HG03095 (cell line): ENCODE measurements around the gene ADK.
"Not testable (repeated sequence)": the region's sequence is repeated elsewhere in the genome, so short reads cannot be mapped to it uniquely, and the experiment has no call there.

Experiments
- ATAC-seq: cut with Tn5 transposase; IDR thresholded peaks from one replicate; pipeline ENCODE4 v1.9.1; 2021; ENCODE audit warnings: moderate library complexity; ENCODE audit not compliant: unreplicated experiment

ADK gene

DNA sequence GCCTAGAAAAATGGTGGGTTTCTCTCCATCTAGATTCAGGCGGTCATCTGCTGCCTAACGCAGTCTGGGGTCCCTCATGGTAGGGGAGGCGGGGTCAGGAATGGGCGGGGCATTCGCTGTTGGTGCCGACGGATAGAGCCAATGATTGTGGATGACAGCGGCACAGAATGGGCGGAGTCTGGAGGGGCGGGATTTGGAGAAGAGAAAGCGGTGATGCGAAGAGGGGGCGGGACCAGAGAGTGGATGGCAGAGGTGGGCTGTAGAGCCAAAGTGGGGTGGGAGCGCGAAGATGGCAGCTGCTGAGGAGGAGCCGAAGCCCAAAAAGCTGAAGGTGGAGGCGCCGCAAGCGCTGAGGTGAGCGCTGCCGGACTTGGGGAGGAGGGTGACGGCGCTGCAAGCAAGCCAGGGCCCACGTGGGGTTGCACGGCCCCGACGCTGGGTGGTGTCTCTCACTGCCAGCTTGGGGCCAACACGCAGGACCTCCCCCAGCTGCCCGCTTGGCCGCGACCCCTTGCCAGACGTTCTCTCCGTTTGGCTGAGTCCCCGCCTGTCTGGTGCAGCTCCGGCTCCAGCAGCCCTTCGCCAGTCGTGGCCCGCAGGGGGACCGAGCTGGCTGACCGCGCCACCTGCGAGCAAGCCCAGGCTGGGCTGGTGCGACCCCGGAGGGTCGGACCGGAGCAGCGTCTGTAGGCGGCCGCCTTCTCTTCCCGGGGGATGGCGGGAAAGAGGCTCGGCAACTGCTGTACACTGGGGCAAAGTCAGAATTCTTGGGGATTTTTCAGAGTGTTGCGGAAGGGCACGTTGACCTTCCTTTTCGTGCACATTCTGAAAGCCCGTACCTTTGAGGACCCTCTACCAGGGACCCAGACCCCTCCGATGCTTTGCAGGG, at the start of gene ADK:
Gene ADK, plus strand, starts transcription at position 232 of the 889 bp plus-strand sequence. Its CDS starts 58 bp downstream, at position 290.
- peak; percentile 74 for ATAC-seq

DNA sequence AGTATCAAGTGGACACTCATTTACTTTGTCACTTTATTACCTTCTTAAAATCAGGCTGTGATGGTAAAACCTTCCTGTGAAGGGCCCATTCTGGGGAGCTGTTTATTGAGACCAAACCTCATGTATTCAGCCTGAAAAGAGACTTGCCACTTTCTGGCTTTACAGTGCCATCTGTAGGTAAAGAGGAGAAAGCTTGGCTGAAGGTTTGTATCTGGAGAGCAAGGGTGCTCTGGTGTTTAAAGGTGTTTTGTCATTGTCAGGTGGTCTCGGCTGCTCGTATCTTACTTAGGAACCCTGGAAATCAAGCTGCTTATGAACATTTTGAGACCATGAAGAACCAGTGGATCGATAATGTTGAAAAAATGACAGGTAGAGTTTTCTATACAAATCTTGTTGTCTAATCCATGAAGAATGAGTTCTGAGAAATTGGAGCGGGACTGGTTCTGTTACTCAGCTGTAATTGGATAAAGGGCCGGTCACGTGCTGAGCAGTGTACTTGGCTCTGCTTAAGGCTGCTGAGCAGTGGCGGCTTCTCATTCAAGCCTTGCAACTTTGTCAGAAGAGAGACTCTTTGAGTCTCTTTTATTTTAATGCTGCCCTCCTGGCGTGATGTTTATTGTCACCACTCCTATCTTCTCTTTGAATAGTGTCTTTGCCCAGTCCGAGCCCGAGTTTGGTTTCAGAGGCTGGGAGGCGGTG, 47.3 kb upstream of the ADK start:
- ATAC-seq = no peak

DNA sequence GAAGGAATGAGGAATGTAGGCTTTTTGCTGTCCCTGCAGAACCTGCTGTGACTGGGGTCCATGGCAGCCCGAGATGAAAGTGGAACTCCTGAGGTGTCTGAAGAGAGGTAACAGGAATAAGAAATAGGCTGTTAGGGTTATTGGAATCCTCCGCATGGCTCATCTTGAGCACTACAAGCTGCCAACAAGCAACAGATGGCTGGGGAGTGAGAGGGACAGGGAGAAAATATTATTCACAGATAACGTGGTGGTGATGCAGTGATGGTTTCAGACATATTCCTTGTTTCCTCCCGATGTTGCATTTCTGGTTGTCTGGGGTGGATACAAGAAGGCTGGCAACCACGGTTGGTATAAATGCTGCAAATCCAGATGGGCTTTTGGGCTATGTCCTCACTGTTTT, 46.5 kb upstream of the ADK start:
- ATAC-seq = no peak

DNA sequence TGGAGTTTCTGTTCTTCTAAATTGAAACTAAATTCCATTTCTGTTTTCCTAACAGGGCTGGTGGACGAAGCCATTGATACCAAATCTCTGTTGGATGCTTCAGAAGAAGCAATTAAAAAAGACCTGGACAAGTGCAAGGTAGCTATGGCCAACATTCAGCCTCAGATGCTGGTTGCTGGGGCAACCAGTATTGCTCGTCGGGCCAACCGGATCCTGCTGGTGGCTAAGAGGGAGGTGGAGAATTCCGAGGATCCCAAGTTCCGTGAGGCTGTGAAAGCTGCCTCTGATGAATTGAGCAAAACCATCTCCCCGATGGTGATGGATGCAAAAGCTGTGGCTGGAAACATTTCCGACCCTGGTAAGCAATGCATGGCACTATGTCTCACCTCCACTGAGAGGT, 46.0 kb upstream of the ADK start:
- no peak for ATAC-seq

DNA sequence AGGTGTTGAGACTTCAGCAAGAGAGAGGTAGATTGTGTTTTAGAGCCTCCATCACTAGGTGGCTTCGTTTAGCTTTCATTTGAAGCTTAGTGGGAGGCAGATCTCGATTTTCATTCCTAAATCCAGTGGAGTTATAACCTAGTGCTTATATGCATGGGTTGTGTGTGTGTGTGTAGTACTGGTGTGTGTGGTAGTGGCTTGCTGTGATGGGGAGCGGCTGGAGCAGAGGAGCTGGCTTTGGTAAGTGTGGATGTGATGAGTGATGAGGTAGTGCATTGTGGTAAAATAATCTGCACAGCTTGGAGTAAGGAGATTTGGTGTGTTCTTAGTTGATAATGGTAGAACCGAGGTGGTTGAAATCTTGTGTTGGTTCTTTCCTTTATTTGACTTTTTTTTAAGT, 43.6 kb upstream of the ADK start:
- no peak for ATAC-seq

DNA sequence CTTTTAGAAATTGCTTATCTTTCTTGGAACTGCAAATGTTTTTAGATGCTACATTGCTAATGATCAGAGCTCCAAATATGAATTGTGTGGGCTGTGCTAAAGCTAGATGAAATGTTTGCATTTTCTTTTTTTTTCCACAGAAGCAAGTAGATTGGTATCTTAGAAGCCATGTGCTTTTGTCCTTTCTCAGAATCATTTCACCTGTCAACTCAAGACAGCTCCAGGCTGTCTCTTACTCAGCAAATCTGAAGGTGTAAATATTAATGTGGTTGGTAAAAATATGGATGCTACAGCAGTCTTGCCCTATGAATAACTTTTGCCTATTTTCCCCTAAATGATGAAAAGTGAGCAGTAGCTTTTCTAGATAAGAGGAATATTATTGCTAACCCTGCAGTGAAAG, 41.6 kb upstream of the ADK start:
- ATAC-seq = no peak

DNA sequence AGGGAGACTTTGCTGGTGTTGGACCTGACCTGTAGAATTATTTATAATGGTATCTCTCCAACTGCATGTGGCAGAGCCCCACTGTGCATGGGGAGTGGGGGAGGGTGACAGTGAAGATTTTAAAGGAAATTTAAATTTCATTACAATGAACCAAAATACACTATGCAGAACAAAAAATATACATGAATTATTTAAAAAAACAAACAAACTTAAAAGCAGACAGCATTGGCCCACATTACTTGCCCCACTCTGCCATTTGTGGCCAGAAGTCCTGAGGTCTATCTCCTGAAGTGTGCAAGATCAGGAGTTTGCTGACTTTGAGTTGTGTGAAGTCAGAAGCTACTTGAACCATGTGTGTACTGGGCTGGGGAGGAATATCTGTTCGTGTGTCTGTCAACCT, 40.9 kb upstream of the ADK start:
- ATAC-seq = no peak

DNA sequence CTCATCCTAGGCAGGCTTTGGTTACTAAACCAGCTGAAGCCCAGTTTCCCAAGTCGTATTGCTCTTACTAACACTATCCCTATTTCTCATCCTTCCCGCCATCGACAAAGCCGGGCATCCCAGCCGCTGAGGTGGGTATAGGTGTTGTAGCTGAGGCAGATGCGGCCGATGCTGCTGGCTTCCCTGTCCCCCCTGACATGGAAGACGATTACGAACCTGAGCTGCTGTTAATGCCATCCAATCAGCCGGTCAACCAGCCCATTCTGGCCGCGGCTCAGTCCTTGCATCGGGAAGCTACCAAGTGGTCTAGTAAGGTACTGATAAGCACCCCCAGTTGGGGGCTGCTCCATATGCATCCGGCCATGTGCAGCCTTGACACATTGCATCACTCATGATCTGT, 39.2 kb upstream of the ADK start:
- no peak for ATAC-seq

DNA sequence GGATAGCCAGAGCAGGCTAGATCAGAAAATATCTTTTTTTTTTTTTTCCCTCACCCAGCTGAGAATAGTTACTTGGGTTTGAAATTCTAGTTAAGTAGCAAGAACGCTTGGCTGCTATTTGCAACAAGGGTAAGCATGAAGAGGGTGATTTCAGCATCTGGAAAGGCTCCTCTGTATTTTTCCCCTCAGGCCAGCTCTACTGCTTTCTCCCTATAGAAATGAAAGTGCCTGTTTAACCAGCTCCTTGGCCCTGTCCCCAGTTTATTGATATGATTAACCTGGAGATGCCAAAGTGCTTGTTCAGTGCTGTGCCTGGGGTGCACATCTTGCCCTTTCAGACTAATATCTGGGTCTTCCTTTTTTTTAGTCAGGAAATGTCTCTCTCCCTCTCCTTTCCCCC, 37.5 kb upstream of the ADK start:
- ATAC-seq = no peak

DNA sequence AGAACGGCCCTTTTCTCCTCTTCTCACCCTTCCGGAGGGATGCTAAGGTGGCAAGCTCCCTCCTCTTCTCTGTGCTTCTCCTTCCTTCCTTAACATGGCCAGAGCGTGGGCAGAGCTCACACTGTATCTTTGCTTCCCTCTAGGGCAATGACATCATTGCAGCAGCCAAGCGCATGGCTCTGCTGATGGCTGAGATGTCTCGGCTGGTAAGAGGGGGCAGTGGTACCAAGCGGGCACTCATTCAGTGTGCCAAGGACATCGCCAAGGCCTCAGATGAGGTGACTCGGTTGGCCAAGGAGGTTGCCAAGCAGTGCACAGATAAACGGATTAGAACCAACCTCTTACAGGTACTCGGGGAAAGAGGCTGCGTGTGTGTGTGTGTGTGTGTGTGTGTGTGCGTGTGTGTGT, 37.0 kb upstream of the ADK start:
- ATAC-seq = no peak

DNA sequence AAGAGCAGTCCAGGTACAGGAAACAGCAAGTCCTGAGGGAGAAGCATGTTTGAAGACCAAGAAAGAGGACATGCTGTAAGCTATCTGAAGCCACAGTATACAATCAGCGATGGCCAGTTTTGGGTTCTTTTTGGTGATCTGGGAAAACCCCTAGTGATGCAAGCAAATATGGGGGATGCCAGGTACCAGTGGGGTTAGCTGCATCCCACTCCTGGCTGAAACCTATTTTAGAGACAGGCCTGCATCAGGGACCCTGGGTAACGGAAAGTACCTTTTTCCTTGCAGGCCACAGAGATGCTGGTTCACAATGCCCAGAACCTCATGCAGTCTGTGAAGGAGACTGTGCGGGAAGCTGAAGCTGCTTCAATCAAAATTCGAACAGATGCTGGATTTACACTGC, 33.3 kb upstream of the ADK start:
- ATAC-seq = no peak

DNA sequence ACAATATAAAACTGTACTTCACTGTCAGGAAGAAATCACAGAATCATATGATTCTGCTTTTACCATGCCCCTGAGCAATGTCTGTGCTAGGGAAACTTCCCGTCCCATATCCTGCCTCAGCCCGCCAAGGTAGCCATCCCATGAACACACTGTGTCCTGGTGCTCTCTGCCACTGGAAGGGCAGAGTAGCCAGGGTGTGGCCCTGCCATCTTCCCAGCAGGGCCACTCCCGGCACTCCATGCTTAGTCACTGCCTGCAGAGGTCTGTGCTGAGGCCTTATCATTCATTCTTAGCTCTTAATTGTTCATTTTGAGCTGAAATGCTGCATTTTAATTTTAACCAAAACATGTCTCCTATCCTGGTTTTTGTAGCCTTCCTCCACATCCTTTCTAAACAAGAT, 32.2 kb upstream of the ADK start:
- no peak for ATAC-seq

DNA sequence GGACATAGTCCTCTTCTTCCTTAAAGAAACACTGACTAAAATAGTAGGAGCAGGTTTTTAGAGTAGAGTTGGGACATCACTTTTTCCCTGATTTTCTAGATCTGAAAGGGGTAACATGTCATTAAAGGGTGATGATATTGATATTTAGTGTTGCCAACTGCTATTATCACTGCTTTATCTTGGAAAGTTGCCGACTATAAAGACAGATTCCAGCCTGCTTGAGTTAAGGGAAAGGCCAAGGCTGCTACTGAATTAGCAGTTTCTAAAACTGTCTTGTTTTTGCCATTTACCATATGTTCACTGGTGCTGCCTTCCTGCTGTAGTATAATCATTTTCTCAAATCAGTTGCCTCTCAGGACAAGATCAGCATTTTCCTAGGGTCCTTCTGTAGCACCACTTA, 30.1 kb upstream of the ADK start:
- ATAC-seq = no peak

DNA sequence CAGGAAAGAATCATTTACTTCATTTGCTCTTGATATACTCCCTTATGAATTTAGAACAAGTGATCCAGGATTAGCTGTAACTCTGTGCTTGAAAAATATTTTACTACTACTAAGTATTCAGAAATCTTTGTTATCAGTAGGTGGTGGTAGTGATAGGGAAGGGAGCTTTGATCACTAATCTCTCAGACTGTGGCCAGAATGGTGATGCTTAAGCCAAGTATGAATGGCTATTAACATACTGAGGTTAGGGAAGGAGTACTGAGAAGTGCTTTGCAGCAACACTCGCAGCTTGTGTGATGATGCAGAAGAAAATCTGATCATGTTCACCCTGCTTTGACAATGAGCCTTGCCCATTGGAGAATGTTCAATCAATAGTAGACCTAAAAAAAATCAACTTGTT, 29.7 kb upstream of the ADK start:
- ATAC-seq = no peak

DNA sequence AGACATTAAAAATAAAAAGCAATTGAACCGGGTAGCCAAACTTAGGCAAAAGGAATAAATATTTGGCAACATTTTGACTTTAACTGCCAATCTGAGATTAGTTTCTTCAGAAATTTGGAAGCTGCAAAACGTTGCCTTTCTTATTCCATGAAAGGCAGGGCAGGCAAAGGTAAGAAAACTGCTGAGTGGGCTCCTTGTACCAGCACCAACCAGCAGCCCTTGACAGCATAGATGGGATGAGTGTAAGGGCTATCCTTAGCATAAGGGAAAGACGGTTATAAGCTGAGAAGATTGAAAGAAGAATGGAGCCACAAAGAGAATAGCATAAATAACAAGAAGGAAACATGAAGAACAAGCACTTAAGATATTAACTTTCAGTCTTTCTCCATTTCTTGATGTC, 29.0 kb upstream of the ADK start:
- ATAC-seq = no peak

DNA sequence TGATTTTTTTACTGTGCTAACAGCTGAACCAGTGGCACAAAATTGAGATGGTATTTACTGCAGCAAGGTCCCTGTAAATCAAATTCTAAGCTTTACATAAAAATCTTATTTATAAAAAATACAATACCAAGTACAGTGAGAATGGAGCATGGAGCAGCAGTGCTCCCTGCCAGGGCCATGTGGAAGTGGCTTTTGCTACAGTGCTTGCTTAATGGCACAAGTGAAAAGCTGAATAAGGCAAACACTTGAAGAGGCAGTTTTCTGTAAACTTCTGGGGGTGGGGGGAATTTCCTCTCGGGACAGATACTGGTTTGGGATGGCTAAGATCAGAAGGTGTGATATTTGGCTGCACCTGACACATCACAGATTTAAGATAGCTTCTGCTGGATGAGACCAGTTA, 27.9 kb upstream of the ADK start:
- no peak for ATAC-seq

DNA sequence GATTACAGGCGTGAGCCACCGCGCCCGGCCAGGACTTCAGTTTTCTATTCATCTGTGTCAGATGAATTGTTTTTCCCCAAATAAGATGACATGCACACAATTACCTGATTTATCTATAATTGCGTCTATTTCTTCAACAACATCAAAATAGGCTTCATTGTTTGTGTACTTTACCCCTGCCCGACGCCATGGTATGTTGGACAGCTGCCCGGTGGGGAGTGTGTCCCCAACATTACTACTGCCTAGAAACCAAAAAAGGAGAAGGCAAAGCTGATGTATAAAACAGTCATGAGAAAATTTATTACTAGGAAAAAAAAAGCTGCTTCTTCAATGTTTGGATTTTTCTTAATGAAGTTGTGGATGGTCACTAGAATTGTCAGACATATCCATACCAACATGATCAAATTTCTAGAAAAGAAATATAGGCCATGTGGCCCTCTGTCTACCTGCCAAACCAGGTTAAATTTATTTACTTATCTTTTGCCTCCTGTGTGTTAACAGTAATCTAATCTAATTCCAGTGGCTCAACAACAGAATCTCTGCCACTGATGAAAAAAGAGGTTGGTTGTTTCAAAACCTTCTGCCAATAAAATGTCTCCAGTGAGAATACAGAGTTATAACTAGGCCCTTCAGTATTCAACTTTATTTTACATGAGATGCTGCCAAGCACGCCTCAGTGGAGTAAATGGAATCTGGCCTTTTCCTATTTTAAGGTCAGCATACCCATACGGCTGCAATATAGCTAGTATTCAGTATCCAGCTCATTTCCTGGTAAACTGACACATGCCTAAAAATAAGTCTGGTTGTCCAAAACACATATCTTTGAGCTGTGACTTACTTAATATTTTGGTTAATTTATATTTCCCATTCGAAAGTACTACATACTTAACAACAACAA, 16.8 kb upstream of the ADK start:
- no peak for ATAC-seq

DNA sequence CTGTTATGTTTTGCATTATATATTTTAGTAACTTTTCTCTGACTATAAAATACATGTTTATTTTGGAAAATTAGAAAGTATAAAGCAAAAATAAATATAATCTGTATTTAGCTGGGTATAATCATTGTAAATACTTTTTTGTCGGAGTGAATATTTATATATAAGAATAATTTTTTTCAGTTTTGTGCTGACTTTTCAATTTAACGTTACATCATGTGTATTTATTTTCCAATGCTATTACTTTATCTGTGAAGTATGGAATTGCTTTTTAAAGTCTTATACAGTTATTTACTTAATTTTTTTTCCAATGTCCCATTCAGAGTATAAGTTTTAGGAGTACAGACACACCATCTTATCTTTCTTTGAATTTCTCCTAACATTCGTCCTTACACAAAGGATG, 15.6 kb upstream of the ADK start:
- ATAC-seq = no peak

DNA sequence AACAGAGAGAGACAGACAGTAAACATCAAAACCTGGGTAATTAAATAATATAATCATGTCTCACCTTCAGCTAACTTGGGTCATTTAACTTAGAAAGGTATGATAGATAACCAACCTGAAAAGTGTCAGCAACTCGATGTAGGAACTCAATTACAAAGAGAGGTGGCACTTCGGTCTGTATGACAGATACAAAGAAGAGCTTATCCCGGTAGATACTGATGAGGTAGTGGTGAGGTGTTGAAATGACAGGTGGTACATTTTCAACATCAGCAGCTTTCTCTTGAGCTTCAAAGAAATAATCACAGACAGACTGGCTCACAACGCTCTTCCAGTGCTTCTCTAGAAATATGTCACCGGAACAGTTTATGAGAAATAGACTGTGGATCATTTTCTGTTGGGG, 13.0 kb upstream of the ADK start:
- ATAC-seq = no peak

DNA sequence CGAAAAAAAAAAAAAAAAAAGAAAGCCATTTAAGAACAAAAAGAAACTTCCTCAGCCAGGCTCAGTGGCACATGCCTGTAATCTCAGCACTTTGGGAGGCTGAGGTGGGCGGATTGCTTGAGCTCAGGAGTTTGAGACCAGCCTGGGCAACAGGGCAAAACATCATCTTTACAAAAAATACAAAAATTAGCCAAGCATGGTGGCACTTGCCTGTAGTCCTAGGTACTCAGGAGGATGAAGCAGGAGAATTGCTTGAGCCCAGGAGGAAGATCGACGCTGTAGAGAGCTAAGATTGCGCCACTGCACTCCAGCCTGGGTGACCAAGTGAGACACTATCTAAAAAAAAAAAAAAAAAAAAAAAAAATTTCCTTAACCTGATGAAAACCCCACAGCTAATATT, 12.4 kb upstream of the ADK start:
- ATAC-seq = not testable (repeated sequence)

DNA sequence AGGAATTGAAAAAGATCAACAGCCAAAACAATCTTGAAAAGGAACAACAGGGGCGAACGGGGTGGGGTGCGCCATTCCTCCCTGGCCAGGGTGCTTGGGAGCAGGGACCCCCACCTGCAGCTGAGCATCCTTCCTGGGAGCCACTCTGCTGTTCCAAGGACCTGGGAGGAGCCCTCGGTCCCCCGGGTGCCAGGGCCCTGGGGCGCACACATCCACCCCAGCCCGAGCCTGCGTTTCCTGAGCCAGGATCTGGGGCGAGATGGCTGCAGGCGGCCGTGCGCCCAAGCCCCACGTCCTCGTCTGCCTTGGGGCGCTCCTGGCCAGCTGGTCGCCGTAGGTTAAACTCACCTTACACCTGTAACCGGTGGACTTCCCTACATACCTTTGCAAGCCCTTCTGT, 11.0 kb upstream of the ADK start:
- ATAC-seq = no peak
